Activated naive CD4-positive, alpha-beta T cell treated with anti-CD3 and anti-CD28 coated beads, Interleukin-2, amount 50 U/mL, for 16 hours (primary cell): Measurements from ENCODE around the gene PAPSS1.
"Not testable (repeated sequence)": the region's sequence is repeated elsewhere in the genome, so short reads cannot be mapped to it uniquely, and the experiment has no call there.

ENCODE experiments used
- DNase-seq: peaks from one replicate; pipeline ENCODE4 v3.0.0-alpha.2; 2020

PAPSS1 gene

DNA sequence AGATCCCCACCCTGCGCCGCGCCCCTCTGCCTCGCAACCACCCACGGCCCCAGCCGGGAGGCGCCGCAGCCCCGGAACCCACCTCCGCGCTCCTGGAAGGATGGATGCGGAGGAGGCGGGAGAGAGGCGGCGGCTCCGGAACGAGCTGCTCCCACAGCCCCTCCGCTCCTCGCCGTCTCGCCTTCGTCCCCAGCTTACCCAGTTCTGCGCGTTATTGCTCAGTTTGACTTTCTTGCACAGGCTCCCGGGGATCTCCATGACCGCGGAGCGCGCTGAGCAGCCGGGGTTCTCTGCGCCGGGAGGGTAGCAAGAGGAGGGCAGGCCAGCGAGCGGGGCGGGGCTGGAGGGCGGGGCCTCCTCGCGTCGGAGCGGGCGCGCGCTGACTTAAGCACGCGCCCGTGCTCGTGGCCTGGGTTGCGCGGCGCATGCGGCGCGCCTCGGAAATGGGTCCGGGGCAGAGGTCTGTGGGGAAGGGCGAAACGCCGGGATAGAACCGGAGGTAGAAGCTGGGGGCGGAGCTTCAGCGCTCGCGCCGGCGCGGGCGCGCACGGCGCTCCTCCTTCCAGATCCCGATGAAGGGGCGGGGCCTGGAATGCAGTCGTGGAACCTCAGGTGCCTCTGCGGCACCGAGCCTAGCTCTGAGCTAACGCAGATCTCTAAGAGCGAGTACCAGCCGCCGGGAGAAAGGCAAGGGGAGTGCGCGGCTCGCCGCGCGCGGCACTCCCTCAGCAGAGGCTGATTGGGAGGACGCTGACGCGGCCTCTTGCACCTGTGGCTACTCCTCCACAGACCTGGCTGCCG, at the start of gene PAPSS1:
TSS of gene PAPSS1 (minus strand) at position 313 of the 801 bp plus-strand sequence. CDS start at position 258, 55 bp downstream.
- peak; percentile 95 for DNase-seq

- no peak for DNase-seq
These were observed 40.4 kb upstream of the PAPSS1 start for GRCh38 chr4:107760281-107760947.

GRCh38 chr4:107757864-107758476, 37.9 kb upstream of the PAPSS1 start:
- DNase-seq: no peak

- no peak for DNase-seq
These were observed 37.2 kb upstream of the PAPSS1 start for GRCh38 chr4:107757283-107757682.

GRCh38 chr4:107755841-107756356, 35.9 kb upstream of the PAPSS1 start:
- no peak for DNase-seq

GRCh38 chr4:107751670-107752069, 31.6 kb upstream of the PAPSS1 start:
- no peak for DNase-seq

GRCh38 chr4:107747748-107748486, 27.9 kb upstream of the PAPSS1 start:
- DNase-seq: no peak

GRCh38 chr4:107746161-107746560, 26.1 kb upstream of the PAPSS1 start:
- DNase-seq: no peak

DNA sequence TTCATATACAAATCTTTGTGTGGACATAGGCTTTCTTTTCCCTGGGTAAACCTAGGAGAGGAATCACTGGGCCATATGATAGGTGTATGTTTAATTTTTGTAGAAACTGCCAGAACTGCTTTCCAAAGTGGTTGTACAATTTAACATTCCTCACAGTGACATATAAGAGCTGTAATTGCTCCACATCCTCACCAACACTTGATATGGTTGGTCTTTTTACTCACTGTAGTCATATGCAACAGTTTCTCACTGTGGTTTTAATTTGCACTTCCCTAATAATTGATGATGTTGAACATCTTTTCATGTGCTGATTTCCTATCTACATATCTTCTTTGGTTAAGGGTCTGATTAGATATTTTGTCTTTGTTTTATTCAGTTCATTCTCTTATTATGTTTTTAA, 24.5 kb upstream of the PAPSS1 start:
- no peak for DNase-seq

GRCh38 chr4:107743532-107743931, 23.5 kb upstream of the PAPSS1 start:
- DNase-seq: no peak

DNA sequence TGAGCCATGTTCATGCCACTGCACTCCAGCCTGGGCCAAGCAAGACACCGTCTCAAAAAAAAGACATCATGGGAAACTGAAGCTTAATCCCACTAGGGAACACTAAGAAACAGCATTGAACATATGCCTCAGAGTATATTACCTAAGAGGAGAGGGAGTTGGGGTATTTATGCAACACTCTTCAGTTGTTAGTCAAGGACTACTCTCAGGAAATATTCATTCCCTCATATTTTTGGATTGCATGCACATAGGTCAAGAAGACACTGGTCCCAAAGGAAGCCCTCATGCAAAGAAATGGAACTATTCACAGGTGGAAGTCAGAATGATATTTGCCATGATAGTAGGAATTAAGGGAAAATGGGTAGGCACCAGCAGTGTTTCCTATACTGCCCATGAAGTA, 22.8 kb upstream of the PAPSS1 start:
- no peak for DNase-seq

GRCh38 chr4:107742196-107742595, 22.2 kb upstream of the PAPSS1 start:
- DNase-seq: no peak

GRCh38 chr4:107740950-107741701, 21.1 kb upstream of the PAPSS1 start:
- no peak for DNase-seq

- DNase-seq: no peak
These were observed 20.3 kb upstream of the PAPSS1 start for GRCh38 chr4:107740381-107740780.

DNA sequence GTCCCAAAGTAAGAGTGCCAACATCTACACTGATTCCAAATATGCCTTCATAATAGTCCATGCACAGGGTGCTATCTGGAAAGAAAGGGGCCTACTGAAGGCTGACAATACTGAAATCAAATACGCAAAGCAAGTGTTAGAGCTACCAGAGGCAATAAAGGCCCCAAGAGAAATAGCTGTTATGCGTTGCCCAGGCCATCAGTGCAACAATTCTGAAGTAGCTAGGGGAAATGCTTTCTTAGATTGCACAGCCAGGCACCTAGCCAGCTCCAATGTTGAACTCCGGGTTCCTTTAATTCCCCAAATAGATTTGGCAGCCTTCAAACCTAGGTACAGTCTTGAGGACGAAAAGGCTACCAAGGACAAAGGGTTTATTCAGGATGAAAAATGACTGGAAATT, 17.4 kb upstream of the PAPSS1 start:
- DNase-seq: no peak

DNA sequence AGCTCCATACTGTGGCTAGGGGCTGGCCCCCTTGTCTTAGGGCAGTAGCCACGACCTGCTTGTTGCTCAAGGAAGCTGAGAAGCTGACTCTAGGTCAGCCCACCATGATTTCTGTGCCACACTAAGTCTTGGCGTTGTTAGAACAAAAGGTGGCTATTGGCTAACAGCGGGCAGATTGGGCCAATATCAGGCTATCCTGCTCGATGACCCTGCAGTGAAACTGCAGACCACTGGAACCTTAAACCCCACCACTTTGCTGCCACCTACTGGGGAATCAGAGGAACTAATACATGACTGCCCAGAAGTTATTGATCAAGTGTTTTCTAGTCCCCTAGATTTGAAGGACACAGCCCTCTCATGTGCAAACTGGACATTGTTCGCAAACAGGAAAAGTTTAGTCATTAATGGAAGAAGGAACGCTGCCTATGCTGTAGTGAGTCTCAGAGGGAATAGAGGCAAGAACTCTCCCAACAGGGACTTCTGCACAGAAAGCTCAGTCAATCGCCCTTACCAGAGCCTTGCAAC, 17.0 kb upstream of the PAPSS1 start:
- peak; percentile 32 for DNase-seq

DNA sequence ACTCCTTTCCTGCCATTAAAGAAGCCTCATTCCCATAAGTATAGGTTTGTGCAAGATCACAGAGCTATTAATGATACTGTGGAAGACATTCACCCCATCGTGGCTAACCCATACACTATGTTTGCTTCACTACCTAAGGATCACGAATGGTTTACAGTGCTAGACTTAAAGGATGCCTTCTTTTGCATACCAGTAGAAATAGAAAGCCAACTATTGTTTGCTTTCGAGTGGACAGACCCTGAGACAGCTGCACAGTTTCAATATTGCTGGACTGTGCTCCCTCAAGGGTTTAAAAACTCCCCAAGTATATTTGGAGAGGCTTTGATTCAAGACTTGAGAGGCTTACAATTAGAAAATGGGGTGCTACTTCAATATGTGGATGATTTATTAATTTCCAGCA, 16.0 kb upstream of the PAPSS1 start:
- no peak for DNase-seq

GRCh38 chr4:107734120-107734519, 14.1 kb upstream of the PAPSS1 start:
- no peak for DNase-seq

DNA sequence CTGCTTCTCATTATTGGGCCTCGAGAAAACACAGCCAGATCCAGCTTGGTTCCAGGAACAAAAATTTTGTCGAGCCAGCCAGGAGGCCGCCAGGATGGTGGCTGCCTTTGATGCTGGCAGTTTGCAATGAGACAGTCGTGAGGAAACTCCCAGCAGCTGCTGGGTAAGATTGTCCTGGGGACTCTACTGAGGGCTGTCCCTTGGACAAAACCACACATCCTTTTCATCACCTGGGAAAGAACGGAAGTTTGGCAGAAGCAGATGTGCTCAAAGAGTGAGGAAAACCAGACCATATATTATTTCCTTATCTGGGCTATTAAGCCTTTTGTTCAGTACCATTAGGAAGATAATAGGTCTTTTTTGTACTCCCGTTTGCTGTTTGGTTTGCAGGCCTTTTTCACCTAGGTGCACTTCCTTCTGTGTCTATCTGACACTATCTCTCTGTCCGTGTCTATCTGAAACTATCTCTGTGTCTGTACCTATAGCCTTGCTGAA, 13.4 kb upstream of the PAPSS1 start:
- no peak for DNase-seq

GRCh38 chr4:107729050-107729449, 9.0 kb upstream of the PAPSS1 start:
- DNase-seq: not testable (repeated sequence)

- DNase-seq: not testable (repeated sequence)
These were observed 6.3 kb upstream of the PAPSS1 start for GRCh38 chr4:107726131-107726925.
